Midbrain (tissue), 1 donor: Measurements from ENCODE around the gene SYNE1.
A peak's percentile ranks its signal among the peaks of the same experiment; 100 is the strongest.

Experiments
- DNase-seq: peaks from one replicate; lab custom pipeline; 2025; lab: John Stamatoyannopoulos, UW

The SYNE1 gene

GRCh38 chr6:152313542-152314482 lies 323.4 kb downstream of the SYNE1 start:
- no peak for DNase-seq

GRCh38 chr6:152312434-152312833 lies 324.7 kb downstream of the SYNE1 start:
- no peak for DNase-seq

GRCh38 chr6:152310371-152310954 lies 326.7 kb downstream of the SYNE1 start:
- no peak for DNase-seq

- DNase-seq: no peak
Measured at GRCh38 chr6:152309648-152310047, 327.5 kb downstream of the SYNE1 start.

GRCh38 chr6:152309006-152309405 lies 328.2 kb downstream of the SYNE1 start:
- no peak for DNase-seq

- no peak for DNase-seq
Measured at GRCh38 chr6:152308306-152308705, 328.9 kb downstream of the SYNE1 start.

- DNase-seq: no peak
Measured at GRCh38 chr6:152305672-152306071, 331.5 kb downstream of the SYNE1 start.

- peak; percentile 89 for DNase-seq
Measured at GRCh38 chr6:152301765-152302568, 335.2 kb downstream of the SYNE1 start.

- no peak for DNase-seq
Measured at GRCh38 chr6:152301021-152301764, 336.0 kb downstream of the SYNE1 start.

- DNase-seq: no peak
Measured at GRCh38 chr6:152300517-152300916, 336.6 kb downstream of the SYNE1 start.

GRCh38 chr6:152298848-152299735 lies 338.1 kb downstream of the SYNE1 start:
- no peak for DNase-seq

- peak; percentile 21 for DNase-seq
Measured at GRCh38 chr6:152298055-152298647, 339.0 kb downstream of the SYNE1 start.

- no peak for DNase-seq
Measured at GRCh38 chr6:152296648-152297376, 340.4 kb downstream of the SYNE1 start.

GRCh38 chr6:152295920-152296319 lies 341.2 kb downstream of the SYNE1 start:
- no peak for DNase-seq

GRCh38 chr6:152295346-152295745 lies 341.8 kb downstream of the SYNE1 start:
- no peak for DNase-seq

- no peak for DNase-seq
Measured at GRCh38 chr6:152293404-152293803, 343.8 kb downstream of the SYNE1 start.

- no peak for DNase-seq
Measured at GRCh38 chr6:152292555-152292954, 344.6 kb downstream of the SYNE1 start.

- DNase-seq: no peak
Measured at GRCh38 chr6:152290693-152291092, 346.5 kb downstream of the SYNE1 start.

- no peak for DNase-seq
Measured at GRCh38 chr6:152277826-152278329, 359.3 kb downstream of the SYNE1 start.
